Gastrocnemius medialis (tissue), 4 donors: Measurements from ENCODE around the gene WASHC2A. TPM values are rescaled to one million over a fixed set of nuclear protein-coding genes. Genes with fewer than 3 reads are reported as not detected.
"Not testable (repeated sequence)": the region's sequence is repeated elsewhere in the genome, so short reads cannot be mapped to it uniquely, and the experiment has no call there.

Source experiments
- ATAC-seq, 2 donors: fragments of 150-250 bp; one replicate each; pipeline ENCODE4 v1.9.1; 2016
- DNase-seq, 2 donors: peaks; one replicate each; pipeline ENCODE4 v3.0.0-alpha.2; 2019
- H3K27ac ChIP-seq, 4 donors: fragments of 200-600 bp; sonication (generic); 1 replicate in 1 of 4; 2 replicates in 3 of 4; pipeline ENCODE4 v1.5.1; 2016 to 2018; ENCODE audit warnings: mild to moderate bottlenecking in 2 of 4, moderate library complexity in 1 of 4
- H3K27me3 ChIP-seq, 3 donors: fragments of 200-600 bp; sonication (generic) in 2 of 3; 1 replicate in 1 of 3; 2 replicates in 2 of 3; pipeline versions ENCODE4 v1.5.1 to v1.6.0; 2016 to 2019; ENCODE audit warnings: mild to moderate bottlenecking in 1 of 3, moderate library complexity in 1 of 3
- H3K36me3 ChIP-seq, 2 donors: fragments of 200-600 bp; sonication (generic) in 1 of 2; one replicate each; pipeline ENCODE4 v1.5.1; 2017 to 2018
- H3K4me1 ChIP-seq, 2 donors: fragments of 200-600 bp; sonication (generic) in 1 of 2; one replicate each; pipeline ENCODE4 v1.5.1; 2016 to 2017; ENCODE audit warnings: mild to moderate bottlenecking in 2 of 2
- H3K4me3 ChIP-seq, 4 donors: fragments of 200-600 bp; sonication (generic) in 3 of 4; 1 replicate in 1 of 4; 2 replicates in 3 of 4; pipeline ENCODE4 v1.5.1; 2016 to 2019; ENCODE audit warnings: mild to moderate bottlenecking in 2 of 4
- H3K9me3 ChIP-seq, 3 donors: fragments of 200-600 bp; sonication (generic) in 2 of 3; 1 replicate in 1 of 3; 2 replicates in 2 of 3; pipeline ENCODE4 v1.5.1; 2016 to 2019
- CTCF ChIP-seq, 5 experiments: fragments of 450-650 bp in 3 of 5; fragments of 200-600 bp in 2 of 5; sonication (generic) in 2 of 5; IDR thresholded peaks in 4 of 5; conservative IDR thresholded peaks in 1 of 5; 1 replicate in 4 of 5; 2 replicates in 1 of 5; pipeline ENCODE4 v1.5.1; 2016 to 2019; ENCODE audit warnings: antibody characterized with exemption in 5 of 5, mild to moderate bottlenecking in 3 of 5, moderate library complexity in 3 of 5
- in situ Hi-C, 4 donors: fragments of 200-750 bp; cut with MboI; loops; one replicate each; pipeline versions ENCODE4 v1.15.0 to v1.8.0; 2017; ENCODE audit warnings: low sequenced_read_pairs in 4 of 4
- intact Hi-C: fragments of 100-400 bp; cut with DNase I; formaldehyde crosslinking; loops from one replicate; pipeline ENCODE4 v1.15.1; 2023; ENCODE audit warnings: low total_unique reads
- total RNA-seq, 4 donors: library from RNA; depleted of rRNA; stranded (reverse); fragments of >200 nt; gene quantifications; one replicate each; pipeline versions ENCODE4 v1.1.0 to v1.2.3, GENCODE V29; 2016

The WASHC2A gene
- total RNA-seq, 4 donors from 2014 or later: 19.7 to 24.9 (median 22.3) TPM

DNA sequence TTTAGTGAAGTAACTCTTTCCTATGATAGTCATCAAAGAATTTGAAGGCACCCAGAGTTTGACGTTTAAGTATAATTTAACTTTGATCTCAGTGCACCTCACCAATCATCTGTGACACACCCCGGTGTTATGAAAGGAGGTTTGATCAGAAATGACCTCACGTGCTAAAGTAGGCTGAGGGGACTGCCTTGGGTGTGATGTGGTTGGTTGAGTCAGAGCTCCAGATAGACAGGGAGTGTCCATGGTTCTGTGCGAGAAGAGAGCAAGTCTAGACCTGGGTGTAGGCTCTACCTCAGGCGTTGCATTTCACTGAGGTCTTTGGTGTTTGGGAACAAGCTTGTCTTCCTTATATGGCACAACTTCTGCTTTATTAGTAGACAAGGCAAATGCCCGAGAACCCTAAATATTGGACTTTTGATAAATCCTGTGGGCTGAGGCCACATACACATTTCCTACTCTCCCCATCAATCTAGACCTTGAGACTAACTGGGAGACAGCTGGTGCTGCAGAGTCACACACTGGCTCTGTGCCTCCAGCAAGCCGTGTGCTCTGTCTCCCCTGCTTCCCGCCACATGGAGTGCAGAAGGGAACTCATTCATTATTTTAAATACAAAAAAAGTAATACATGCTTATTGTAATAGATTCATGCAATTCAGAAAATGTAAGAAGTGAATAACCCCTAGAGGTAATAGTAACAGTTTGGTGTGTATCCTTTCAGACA, 63.7 kb downstream of the WASHC2A start:
- H3K4me3 ChIP-seq, H3K27me3 ChIP-seq, in situ Hi-C loops, H3K27ac ChIP-seq, ATAC-seq, H3K9me3 ChIP-seq, DNase-seq, H3K4me1 ChIP-seq, intact Hi-C loops: not testable (repeated sequence)
- peaks cover 0 to 15% of the 10 kb centered on the region in 2 donors for H3K36me3 ChIP-seq

DNA sequence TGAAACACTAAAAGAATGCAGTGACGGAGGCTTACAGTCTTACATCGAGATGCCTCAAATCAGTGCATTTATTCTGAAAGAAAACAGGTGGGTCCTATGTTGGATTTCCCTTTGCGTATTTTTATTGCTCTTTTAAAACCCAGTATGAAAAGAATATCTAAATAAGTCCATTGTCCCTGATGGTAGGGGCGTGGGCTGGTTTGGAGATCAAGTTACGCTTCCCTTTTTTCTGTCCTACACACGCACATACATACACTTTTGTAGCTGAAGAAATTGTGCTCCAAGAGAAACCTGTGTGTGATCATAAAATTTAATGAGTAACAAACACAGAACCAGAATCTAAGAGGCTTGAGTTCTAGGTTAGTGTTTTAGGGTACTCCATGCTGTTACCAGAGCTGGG, 64.6 kb downstream of the WASHC2A start:
- H3K9me3 ChIP-seq, intact Hi-C loops, DNase-seq, H3K27me3 ChIP-seq, H3K4me1 ChIP-seq, H3K27ac ChIP-seq, in situ Hi-C loops, ATAC-seq, H3K4me3 ChIP-seq: not testable (repeated sequence)
- H3K36me3 ChIP-seq: peaks cover 0 to 15% of the 10 kb centered on the region in 2 donors

DNA sequence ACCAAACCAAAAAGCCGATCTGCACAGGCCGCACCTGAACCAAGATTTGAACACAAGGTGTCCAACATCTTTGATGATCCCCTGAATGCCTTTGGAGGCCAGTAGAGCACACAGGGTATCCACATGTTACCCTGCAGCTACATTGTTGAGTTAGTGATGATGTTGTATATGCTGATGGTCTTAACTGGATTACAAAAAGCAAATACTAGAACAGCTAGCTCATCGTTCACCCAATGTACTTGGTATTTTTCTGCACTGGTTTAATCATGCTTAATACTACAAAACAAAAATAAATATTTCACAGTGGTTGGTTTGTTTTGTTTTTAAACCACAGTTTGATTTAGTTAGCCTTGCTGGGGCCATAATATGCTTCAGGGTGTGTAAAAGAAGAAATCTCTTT, 65.1 kb downstream of the WASHC2A start:
- H3K27me3 ChIP-seq, DNase-seq, H3K9me3 ChIP-seq, H3K4me3 ChIP-seq, ATAC-seq, H3K27ac ChIP-seq, H3K4me1 ChIP-seq, in situ Hi-C loops, intact Hi-C loops: not testable (repeated sequence)
- peaks cover 0 to 15% of the 10 kb centered on the region in 2 donors for H3K36me3 ChIP-seq

DNA sequence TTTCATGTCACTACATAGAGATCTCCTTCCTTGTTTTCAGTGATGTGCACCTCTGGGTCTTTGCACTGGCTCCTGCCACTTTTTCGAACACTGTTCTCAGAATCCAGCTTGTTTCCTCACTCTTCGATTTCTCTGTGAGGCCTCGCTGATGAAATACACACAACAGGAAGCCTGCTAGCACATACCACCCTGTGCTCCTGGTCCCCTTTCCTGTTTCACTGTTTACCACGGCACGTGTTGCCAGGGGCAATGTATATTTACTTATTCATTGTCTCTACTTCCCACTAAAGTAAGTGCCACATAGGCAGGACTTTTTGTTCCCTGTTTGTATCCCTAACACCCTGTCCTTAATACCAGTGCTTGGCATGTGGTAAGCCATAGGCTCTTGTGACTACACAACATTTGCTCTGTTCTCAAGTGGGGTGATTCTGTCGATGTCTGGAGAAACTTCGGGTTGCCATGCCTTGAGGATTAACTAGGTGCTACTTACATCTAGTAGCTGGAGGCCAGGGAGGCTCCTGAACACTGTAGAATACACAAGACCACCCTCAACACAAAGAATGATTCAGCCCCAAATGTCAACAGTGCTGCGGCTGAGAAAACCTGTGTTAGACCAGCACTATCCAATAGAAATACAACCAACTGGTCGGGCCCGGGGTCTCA, 75.9 kb downstream of the WASHC2A start:
- H3K9me3 ChIP-seq, H3K36me3 ChIP-seq, intact Hi-C loops, DNase-seq, in situ Hi-C loops, ATAC-seq, H3K27me3 ChIP-seq, H3K27ac ChIP-seq, H3K4me3 ChIP-seq, H3K4me1 ChIP-seq: not testable (repeated sequence)

- intact Hi-C loops, in situ Hi-C loops, H3K4me3 ChIP-seq: not testable (repeated sequence)
Observed at GRCh38 chr10:50145575-50145974, 77.8 kb downstream of the WASHC2A start.

DNA sequence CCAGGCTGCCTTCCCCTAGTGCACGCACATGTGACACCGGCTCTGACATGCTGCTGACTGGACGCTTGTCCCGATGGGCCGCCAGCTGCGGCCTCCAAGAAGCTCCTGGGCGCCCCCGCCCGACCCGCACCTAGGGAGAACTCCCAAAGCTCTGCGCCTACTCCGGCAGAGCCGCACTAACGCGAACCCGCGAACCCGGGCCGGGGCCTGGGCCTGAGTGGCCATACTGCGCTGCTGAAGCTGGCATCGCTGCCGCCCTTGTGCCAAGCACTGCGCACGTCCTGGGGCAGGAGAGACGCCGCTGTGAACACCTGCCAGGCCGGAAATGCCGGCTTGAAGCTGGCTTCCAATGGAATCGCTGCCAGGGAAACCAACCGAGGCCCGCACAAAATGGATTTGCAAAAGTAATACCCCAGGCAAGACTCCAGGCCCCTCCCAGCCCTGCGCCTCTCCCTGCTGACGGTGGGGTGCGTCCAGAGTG, 85.1 kb downstream of the WASHC2A start:
- Histone ChIP-seq H3K4me3 (peak overlapping the region; percentile 15 to 32 (median 24)), H3K27ac (no peak overlapping the region), H3K4me1 (no peaks in the 10 kb centered on the region), H3K27me3 (no peaks in the 10 kb centered on the region), H3K36me3 (no peaks in the 10 kb centered on the region), H3K9me3 (no peaks in the 10 kb centered on the region)
- DNase-seq (no peak), ATAC-seq (no peak)
- intact Hi-C loops (no loop called here), in situ Hi-C loops (no loop called here)
- TF ChIP-seq CTCF (IDR thresholded peaks at IDR 0.05 in 4 of 5, conservative IDR thresholded peaks at IDR 0.05 in 1 of 5): no peak

More at GRCh38 chr10:50145575-50145974, 77.8 kb downstream of the WASHC2A start:
- not testable (repeated sequence) for ATAC-seq, H3K27me3 ChIP-seq, DNase-seq, H3K4me1 ChIP-seq, H3K27ac ChIP-seq, H3K9me3 ChIP-seq, H3K36me3 ChIP-seq

- not testable (repeated sequence) for ATAC-seq, H3K4me1 ChIP-seq
Observed at GRCh38 chr10:50157868-50158267, 90.1 kb downstream of the WASHC2A start.

DNA sequence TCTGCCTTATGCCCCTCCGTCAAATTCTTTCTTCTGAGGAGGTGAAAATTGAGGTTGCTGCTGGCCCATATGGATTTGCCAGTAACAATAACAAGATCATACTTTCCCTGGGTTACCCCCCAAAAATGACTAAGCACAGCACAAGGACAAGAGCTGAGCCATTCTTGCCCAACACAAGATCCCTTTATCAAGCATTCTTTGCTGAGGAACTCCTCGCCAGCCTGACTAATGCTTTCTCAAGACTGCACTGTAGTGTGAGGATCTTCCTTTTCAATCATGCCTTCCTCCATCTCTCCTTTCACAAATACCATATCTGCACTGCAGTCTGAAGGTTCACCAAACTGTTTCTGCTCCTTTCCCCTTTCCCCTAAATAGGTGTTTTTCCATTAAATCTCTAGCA, 92.1 kb downstream of the WASHC2A start:
- in situ Hi-C loops: not testable (repeated sequence)

More at GRCh38 chr10:50157868-50158267, 90.1 kb downstream of the WASHC2A start:
- in situ Hi-C loops, H3K36me3 ChIP-seq, H3K27me3 ChIP-seq, H3K9me3 ChIP-seq, DNase-seq, intact Hi-C loops, H3K27ac ChIP-seq, H3K4me3 ChIP-seq: not testable (repeated sequence)

DNA sequence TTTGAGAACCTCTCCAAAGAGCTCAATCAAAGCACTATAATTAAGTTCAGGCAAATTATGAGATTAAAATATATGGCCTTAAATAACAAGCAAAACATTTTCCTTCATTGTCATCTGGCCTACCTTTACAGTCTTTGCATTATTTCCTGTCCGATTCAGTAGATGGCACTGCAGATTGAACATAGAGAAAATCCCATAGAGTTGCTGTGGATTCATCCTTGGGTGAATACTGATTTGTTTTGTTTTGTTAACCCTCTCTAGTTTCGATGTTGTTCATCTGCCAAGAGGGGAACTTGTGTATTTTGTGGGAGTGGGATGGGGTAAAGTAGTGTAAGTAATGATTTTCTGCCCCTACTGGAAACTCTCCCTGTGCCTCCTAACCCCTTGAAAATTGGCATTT, 97.3 kb downstream of the WASHC2A start:
- H3K27me3 ChIP-seq, H3K36me3 ChIP-seq, H3K27ac ChIP-seq, H3K4me1 ChIP-seq, intact Hi-C loops, H3K4me3 ChIP-seq, in situ Hi-C loops, DNase-seq, ATAC-seq, H3K9me3 ChIP-seq: not testable (repeated sequence)

More for the DNA sequence above, 92.1 kb downstream of the WASHC2A start:
- H3K4me3 ChIP-seq, DNase-seq, H3K36me3 ChIP-seq, ATAC-seq, intact Hi-C loops, H3K27ac ChIP-seq, H3K9me3 ChIP-seq, H3K4me1 ChIP-seq, H3K27me3 ChIP-seq: not testable (repeated sequence)

DNA sequence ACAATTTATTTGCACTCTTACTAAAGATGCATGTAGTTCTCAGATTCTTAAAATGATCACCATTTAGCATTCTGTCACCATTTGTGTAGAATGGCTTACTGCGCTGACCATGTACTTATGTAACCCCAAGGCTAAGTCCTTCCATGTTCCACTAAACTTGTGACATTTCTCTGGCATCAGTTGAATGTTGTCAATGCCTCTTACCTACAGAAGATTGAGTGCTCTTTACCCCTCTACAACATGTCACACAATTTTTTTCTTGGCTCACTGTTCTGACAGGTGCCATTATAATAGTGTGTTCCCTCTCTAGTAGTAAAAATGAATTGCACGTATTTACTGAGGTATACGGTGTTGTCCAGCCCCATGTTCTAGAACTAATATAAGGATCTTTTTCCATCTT, 100.1 kb downstream of the WASHC2A start:
- H3K9me3 ChIP-seq, H3K4me1 ChIP-seq, H3K36me3 ChIP-seq, H3K4me3 ChIP-seq, in situ Hi-C loops, DNase-seq, intact Hi-C loops, H3K27ac ChIP-seq, ATAC-seq, H3K27me3 ChIP-seq: not testable (repeated sequence)

GRCh38 chr10:50169506-50169905, 101.8 kb downstream of the WASHC2A start:
- H3K9me3 ChIP-seq, H3K27me3 ChIP-seq, intact Hi-C loops, DNase-seq, H3K36me3 ChIP-seq, ATAC-seq, H3K4me1 ChIP-seq, H3K27ac ChIP-seq, H3K4me3 ChIP-seq, in situ Hi-C loops: not testable (repeated sequence)
